EL (cell line): ENCODE measurements around the gene CREB3L4.

Experiments
- DNase-seq: peaks from one replicate; pipeline ENCODE4 v3.0.0-alpha.2; 2016

The CREB3L4 gene

GRCh38 chr1:153967107-153967999 lies at the start of gene CREB3L4:
Gene CREB3L4, plus strand, starts transcription at chr1:153967902. Its CDS starts 624 bp downstream, at chr1:153968526.
- DNase-seq, result peak; percentile 97

- DNase-seq, result peak; percentile 40
These were observed 47.5 kb upstream of the CREB3L4 start for GRCh38 chr1:153919876-153920852.

- DNase-seq, result no peak
These were observed 46.5 kb upstream of the CREB3L4 start for GRCh38 chr1:153921080-153921802.

- no peak for DNase-seq
These were observed 46.0 kb upstream of the CREB3L4 start for GRCh38 chr1:153921803-153922075.

- DNase-seq, result peak; percentile 43
These were observed 45.4 kb upstream of the CREB3L4 start for GRCh38 chr1:153922076-153922971.

GRCh38 chr1:153922972-153923925 lies 44.5 kb upstream of the CREB3L4 start, which contains the start of gene GATAD2B:
Gene GATAD2B, minus strand, starts transcription at chr1:153922972. Its CDS starts 94,625 bp downstream, at chr1:153828347.
- DNase-seq, result peak; percentile 100

- no peak for DNase-seq
These were observed 41.3 kb upstream of the CREB3L4 start for GRCh38 chr1:153926405-153926804.

- no peak for DNase-seq
These were observed 39.5 kb upstream of the CREB3L4 start for GRCh38 chr1:153928245-153928644.

GRCh38 chr1:153928791-153929341 lies 38.8 kb upstream of the CREB3L4 start:
- peak; percentile 45 for DNase-seq

- no peak for DNase-seq
These were observed 38.3 kb upstream of the CREB3L4 start for GRCh38 chr1:153929426-153929825.

- DNase-seq, result no peak
These were observed 37.4 kb upstream of the CREB3L4 start for GRCh38 chr1:153929981-153930948.

- DNase-seq, result no peak
These were observed 35.3 kb upstream of the CREB3L4 start for GRCh38 chr1:153932156-153933131.

- DNase-seq, result no peak
These were observed 34.3 kb upstream of the CREB3L4 start for GRCh38 chr1:153933430-153933829.

GRCh38 chr1:153933955-153934354 lies 33.7 kb upstream of the CREB3L4 start:
- DNase-seq, result no peak

GRCh38 chr1:153934746-153935145 lies 33.0 kb upstream of the CREB3L4 start:
- no peak for DNase-seq

- DNase-seq, result no peak
These were observed 31.5 kb upstream of the CREB3L4 start for GRCh38 chr1:153936011-153936802.

GRCh38 chr1:153937331-153937730 lies 30.4 kb upstream of the CREB3L4 start:
- DNase-seq, result no peak
